ENCODE measurements around the gene PIMREG.

Gene PIMREG

DNA sequence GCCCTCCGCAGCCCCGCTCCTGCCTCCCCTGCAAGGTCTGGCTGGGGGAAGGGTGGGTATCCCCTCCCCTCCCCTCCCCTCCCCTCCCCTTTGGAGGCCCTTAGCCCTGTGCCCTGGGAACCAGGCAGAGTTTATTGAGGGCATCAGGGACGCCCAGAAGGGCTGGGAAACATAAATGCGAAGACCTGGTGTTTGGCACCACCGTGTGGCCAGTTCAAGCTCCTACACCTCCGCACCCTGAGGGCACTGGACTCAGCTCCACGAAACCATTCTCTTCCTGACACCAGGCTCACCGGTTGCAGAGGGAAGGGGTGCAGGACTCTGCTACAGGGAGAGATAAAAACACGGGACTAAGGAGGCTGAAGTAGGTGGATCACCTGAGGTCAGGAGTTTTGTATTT, 8.3 kb upstream of the PIMREG start (continued):
- TF ChIP-seq ZBTB8A (tag by site-specific recombination; IDR thresholded peaks at IDR 0.05) (peak; percentile 78), ZNF24 (tag by site-specific recombination; IDR thresholded peaks at IDR 0.05) (no peak), ZNF777 (tag by site-specific recombination; IDR thresholded peaks at IDR 0.05; ENCODE audit: borderline replicate concordance) (no peak), KLF9 (tag by site-specific recombination; IDR thresholded peaks at IDR 0.05; ENCODE audit: low read depth) (no peak), ZNF658 (tag by site-specific recombination; IDR thresholded peaks at IDR 0.05) (no peak), ZNF654 (tag by site-specific recombination; IDR thresholded peaks at IDR 0.05; ENCODE audit: low read depth) (peak; percentile 79)
- TF ChIP-seq, protein P1, sequence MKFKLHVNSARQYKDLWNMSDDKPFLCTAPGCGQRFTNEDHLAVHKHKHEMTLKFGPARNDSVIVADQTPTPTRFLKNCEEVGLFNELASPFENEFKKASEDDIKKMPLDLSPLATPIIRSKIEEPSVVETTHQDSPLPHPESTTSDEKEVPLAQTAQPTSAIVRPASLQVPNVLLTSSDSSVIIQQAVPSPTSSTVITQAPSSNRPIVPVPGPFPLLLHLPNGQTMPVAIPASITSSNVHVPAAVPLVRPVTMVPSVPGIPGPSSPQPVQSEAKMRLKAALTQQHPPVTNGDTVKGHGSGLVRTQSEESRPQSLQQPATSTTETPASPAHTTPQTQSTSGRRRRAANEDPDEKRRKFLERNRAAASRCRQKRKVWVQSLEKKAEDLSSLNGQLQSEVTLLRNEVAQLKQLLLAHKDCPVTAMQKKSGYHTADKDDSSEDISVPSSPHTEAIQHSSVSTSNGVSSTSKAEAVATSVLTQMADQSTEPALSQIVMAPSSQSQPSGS (tag by site-specific recombination; IDR thresholded peaks at IDR 0.05; ENCODE audit: low read depth) = no peak

- H3K4me1 ChIP-seq (ENCODE audit: control insufficient read depth, insufficient read depth, low read length) = no peaks in the 10 kb centered on the region
- TF ChIP-seq ZXDB (tag by site-specific recombination; IDR thresholded peaks at IDR 0.05) = no peak
- TF ChIP-seq ZNF155 (tag by site-specific recombination; IDR thresholded peaks at IDR 0.05) = no peak
- TF ChIP-seq ZNF362 (tag by site-specific recombination; IDR thresholded peaks at IDR 0.05) = no peak
- POLR2A ChIA-PET = no interaction called here
- CTCF ChIA-PET = interaction anchor here (0.6 kb wide), 1 partner anchor 294 kb away, joined by 3 read pairs; no protein-coding TSS in a partner anchor
- H3K27ac ChIP-seq (ENCODE audit: extremely low read depth, low read depth, low read length) = no peak overlapping the region
- no peaks in the 10 kb centered on the region for H3K9me3 ChIP-seq (ENCODE audit: control insufficient read depth, insufficient read depth, low read depth, low read length)
- H3K4me3 ChIP-seq (ENCODE audit: low read depth, low read length) = no peak overlapping the region
- no peaks in the 10 kb centered on the region for H3K36me3 ChIP-seq (ENCODE audit: control insufficient read depth in 2 of 2, insufficient read depth in 1 of 2, low read length in 2 of 2)
Observed at GRCh38 chr17:6437466-6437865, 6.8 kb upstream of the PIMREG start.

GRCh38 chr17:6437956-6438355, 6.3 kb upstream of the PIMREG start:
- Histone ChIP-seq H3K27ac (ENCODE audit: extremely low read depth, low read depth, low read length) (no peak overlapping the region), H3K36me3 (ENCODE audit: control insufficient read depth in 2 of 2, insufficient read depth in 1 of 2, low read length in 2 of 2) (no peaks in the 10 kb centered on the region), H3K9me3 (ENCODE audit: control insufficient read depth, insufficient read depth, low read depth, low read length) (no peaks in the 10 kb centered on the region), H3K4me3 (ENCODE audit: low read depth, low read length) (no peak overlapping the region), H3K4me1 (ENCODE audit: control insufficient read depth, insufficient read depth, low read length) (no peaks in the 10 kb centered on the region)
- ChIA-PET POLR2A (no interaction called here), CTCF (no interaction called here)
- TF ChIP-seq OVOL3 (tag by site-specific recombination; IDR thresholded peaks at IDR 0.05) (no peak), ZNF830 (tag by site-specific recombination; IDR thresholded peaks at IDR 0.05; ENCODE audit: low read depth) (no peak), ZNF404 (tag by site-specific recombination; IDR thresholded peaks at IDR 0.05) (no peak), ZNF514 (tag by site-specific recombination; IDR thresholded peaks at IDR 0.05) (no peak), ZNF2 (tag by site-specific recombination; IDR thresholded peaks at IDR 0.05) (no peak)
- TF ChIP-seq, protein P2, sequence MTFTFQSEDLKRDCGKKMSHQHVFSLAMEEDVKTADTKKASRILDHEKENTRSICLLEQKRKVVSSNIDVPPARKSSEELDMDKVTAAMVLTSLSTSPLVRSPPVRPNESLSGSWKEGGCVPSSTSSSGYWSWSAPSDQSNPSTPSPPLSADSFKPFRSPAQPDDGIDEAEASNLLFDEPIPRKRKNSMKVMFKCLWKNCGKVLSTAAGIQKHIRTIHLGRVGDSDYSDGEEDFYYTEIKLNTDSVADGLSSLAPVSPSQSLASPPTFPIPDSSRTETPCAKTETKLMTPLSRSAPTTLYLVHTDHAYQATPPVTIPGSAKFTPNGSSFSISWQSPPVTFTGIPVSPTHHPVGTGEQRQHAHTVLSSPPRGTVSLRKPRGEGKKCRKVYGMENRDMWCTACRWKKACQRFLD (tag by site-specific recombination; IDR thresholded peaks at IDR 0.05) = no peak

GRCh38 chr17:6439951-6440350, 4.3 kb upstream of the PIMREG start:
- H3K9me3 ChIP-seq (ENCODE audit: control insufficient read depth, insufficient read depth, low read depth, low read length) = no peaks in the 10 kb centered on the region
- no peak overlapping the region for H3K27ac ChIP-seq (ENCODE audit: extremely low read depth, low read depth, low read length)
- H3K4me1 ChIP-seq (ENCODE audit: control insufficient read depth, insufficient read depth, low read length) = peaks cover 4% of the 10 kb centered on the region; the same call in 1 of the 2 replicates
- no peak overlapping the region for H3K4me3 ChIP-seq (ENCODE audit: low read depth, low read length)
- no peaks in the 10 kb centered on the region for H3K36me3 ChIP-seq (ENCODE audit: control insufficient read depth in 2 of 2, insufficient read depth in 1 of 2, low read length in 2 of 2)
- ChIA-PET POLR2A (no interaction called here), CTCF (interaction anchor here (0.6 to 1.7 kb wide), 6 partner anchors 15 to 847 kb away, joined by 3 to 5 read pairs (median 4); no protein-coding TSS in a partner anchor)
- TF ChIP-seq PRDM4 (tag by site-specific recombination; IDR thresholded peaks at IDR 0.05) (no peak), ZNF302 (tag by site-specific recombination; IDR thresholded peaks at IDR 0.05; ENCODE audit: low read depth) (no peak), ZNF2 (tag by site-specific recombination; IDR thresholded peaks at IDR 0.05) (no peak), ZNF221 (tag by site-specific recombination; IDR thresholded peaks at IDR 0.05; ENCODE audit: borderline replicate concordance) (no peak), ZNF830 (tag by site-specific recombination; IDR thresholded peaks at IDR 0.05; ENCODE audit: low read depth) (no peak), ZIC2 (tag by site-specific recombination; IDR thresholded peaks at IDR 0.05) (no peak)
- TF ChIP-seq, protein P3, sequence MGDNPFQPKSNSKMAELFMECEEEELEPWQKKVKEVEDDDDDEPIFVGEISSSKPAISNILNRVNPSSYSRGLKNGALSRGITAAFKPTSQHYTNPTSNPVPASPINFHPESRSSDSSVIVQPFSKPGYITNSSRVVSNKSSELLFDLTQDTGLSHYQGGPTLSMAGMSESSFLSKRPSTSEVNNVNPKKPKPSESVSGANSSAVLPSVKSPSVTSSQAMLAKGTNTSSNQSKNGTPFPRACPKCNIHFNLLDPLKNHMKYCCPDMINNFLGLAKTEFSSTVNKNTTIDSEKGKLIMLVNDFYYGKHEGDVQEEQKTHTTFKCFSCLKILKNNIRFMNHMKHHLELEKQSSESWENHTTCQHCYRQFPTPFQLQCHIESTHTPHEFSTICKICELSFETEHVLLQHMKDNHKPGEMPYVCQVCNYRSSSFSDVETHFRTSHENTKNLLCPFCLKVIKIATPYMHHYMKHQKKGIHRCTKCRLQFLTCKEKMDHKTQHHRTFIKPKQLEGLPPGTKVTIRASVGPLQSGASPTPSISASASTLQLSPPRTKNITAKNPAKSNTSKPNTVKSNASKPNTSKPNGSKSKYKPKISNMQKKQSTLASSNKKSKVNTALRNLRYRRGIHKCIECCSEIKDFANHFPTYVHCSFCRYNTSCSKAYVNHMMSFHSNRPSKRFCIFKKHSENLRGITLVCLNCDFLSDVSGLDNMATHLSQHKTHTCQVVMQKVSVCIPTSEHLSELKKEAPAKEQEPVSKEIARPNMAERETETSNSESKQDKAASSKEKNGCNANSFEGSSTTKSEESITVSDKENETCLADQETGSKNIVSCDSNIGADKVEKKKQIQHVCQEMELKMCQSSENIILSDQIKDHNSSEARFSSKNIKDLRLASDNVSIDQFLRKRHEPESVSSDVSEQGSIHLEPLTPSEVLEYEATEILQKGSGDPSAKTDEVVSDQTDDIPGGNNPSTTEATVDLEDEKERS (tag by site-specific recombination; IDR thresholded peaks at IDR 0.05) = no peak

All from HEK293 (cell line).